CD4-positive, alpha-beta T cell treated with Interleukin-10 for 1 hour (primary cell): ENCODE measurements around the gene CBLC.

Experiments used
- DNase-seq: peaks from one replicate; pipeline ENCODE4 v3.0.0-alpha.2; 2020

CBLC gene

GRCh38 chr19:44803442-44804428 is 26.0 kb downstream of the CBLC start:
- DNase-seq: no peak

- no peak for DNase-seq
These were observed 28.6 kb downstream of the CBLC start for GRCh38 chr19:44806291-44806690.

GRCh38 chr19:44807162-44807561 is 29.5 kb downstream of the CBLC start:
- DNase-seq: no peak

GRCh38 chr19:44807652-44808462 is 30.2 kb downstream of the CBLC start:
- no peak for DNase-seq

GRCh38 chr19:44808463-44809371 is 31.0 kb downstream of the CBLC start, which contains the start of gene BCAM:
Gene BCAM (plus strand): TSS chr19:44809103. CDS start chr19:44809125, 22 bp downstream.
- no peak for DNase-seq

- no peak for DNase-seq
These were observed 32.0 kb downstream of the CBLC start for GRCh38 chr19:44809577-44810233.

GRCh38 chr19:44810234-44811121 is 32.8 kb downstream of the CBLC start:
- DNase-seq: no peak

GRCh38 chr19:44811122-44811419 is 33.4 kb downstream of the CBLC start:
- DNase-seq: no peak

- DNase-seq: no peak
These were observed 34.5 kb downstream of the CBLC start for GRCh38 chr19:44812142-44812718.

GRCh38 chr19:44813070-44813840 is 35.6 kb downstream of the CBLC start:
- no peak for DNase-seq

- DNase-seq: no peak
These were observed 36.3 kb downstream of the CBLC start for GRCh38 chr19:44813841-44814470.

GRCh38 chr19:44814517-44814916 is 36.8 kb downstream of the CBLC start:
- no peak for DNase-seq

GRCh38 chr19:44816301-44816700 is 38.6 kb downstream of the CBLC start:
- no peak for DNase-seq

GRCh38 chr19:44817725-44818465 is 40.2 kb downstream of the CBLC start:
- DNase-seq: no peak

GRCh38 chr19:44818466-44819031 is 40.9 kb downstream of the CBLC start:
- no peak for DNase-seq

- DNase-seq: no peak
These were observed 41.6 kb downstream of the CBLC start for GRCh38 chr19:44819246-44819832.

- no peak for DNase-seq
These were observed 43.2 kb downstream of the CBLC start for GRCh38 chr19:44820648-44821609.
